ENCODE results near the gene NKIRAS1.
A peak's percentile ranks its signal among the peaks of the same experiment; 100 is the strongest.

DNA sequence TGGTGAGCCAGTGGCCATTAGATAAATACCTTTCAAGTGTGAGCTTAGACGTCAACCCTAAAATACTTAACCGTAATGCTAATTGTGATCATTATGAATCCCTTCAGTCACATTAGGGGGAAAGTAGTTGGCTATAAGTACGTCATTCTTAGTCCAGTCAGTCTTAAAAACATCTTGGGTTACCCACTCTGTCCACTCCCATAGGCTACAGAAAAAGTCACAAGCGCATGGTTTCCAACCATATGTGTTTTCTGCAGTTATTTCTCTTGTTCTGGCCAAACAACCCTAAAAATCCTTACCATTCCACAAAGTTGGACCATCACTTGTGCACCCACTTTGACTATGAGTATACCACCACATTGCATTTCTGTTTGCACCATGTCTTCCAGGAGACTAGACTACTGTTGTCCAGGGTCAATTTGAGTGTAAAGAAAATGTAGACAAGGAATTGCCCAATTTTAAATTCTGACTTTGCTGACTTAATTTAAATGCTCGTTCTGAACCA is 3.4 kb upstream of the NKIRAS1 start:
- TF ChIP-seq TAF1 (IDR thresholded peaks at IDR 0.05; ENCODE audit: borderline replicate concordance, insufficient read depth, low read length) (no peak), POLR2AphosphoS5 (IDR thresholded peaks at IDR 0.05; ENCODE audit: low read depth, low read length) (peak; percentile 52; the same call in 1 of the 2 replicates), FOXP2 (optimal IDR thresholded peaks at IDR 0.05; ENCODE audit: borderline replicate concordance, extremely low read depth, extremely low read length, insufficient read depth) (no peak)
- TF ChIP-seq, protein P1, sequence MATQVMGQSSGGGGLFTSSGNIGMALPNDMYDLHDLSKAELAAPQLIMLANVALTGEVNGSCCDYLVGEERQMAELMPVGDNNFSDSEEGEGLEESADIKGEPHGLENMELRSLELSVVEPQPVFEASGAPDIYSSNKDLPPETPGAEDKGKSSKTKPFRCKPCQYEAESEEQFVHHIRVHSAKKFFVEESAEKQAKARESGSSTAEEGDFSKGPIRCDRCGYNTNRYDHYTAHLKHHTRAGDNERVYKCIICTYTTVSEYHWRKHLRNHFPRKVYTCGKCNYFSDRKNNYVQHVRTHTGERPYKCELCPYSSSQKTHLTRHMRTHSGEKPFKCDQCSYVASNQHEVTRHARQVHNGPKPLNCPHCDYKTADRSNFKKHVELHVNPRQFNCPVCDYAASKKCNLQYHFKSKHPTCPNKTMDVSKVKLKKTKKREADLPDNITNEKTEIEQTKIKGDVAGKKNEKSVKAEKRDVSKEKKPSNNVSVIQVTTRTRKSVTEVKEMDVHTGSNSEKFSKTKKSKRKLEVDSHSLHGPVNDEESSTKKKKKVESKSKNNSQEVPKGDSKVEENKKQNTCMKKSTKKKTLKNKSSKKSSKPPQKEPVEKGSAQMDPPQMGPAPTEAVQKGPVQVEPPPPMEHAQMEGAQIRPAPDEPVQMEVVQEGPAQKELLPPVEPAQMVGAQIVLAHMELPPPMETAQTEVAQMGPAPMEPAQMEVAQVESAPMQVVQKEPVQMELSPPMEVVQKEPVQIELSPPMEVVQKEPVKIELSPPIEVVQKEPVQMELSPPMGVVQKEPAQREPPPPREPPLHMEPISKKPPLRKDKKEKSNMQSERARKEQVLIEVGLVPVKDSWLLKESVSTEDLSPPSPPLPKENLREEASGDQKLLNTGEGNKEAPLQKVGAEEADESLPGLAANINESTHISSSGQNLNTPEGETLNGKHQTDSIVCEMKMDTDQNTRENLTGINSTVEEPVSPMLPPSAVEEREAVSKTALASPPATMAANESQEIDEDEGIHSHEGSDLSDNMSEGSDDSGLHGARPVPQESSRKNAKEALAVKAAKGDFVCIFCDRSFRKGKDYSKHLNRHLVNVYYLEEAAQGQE (IDR thresholded peaks at IDR 0.05; ENCODE audit: insufficient read depth in 1 of 2, low read depth in 2 of 2, low read length in 2 of 2), result no peak

All from PFSK-1 (cell line).